ENCODE results near the gene SPACA9. TPM values are rescaled to one million over a fixed set of nuclear protein-coding genes. Genes with fewer than 3 reads are reported as not detected.

SPACA9 gene
- polyA plus RNA-seq, 3 donors, result 0.28 to 0.95 (median 0.57) TPM

GRCh38 chr9:132837501-132838286 is 41.0 kb upstream of the SPACA9 start:
- Histone ChIP-seq H3K36me3 (replicated peaks in 1 of 2; ENCODE audit: control insufficient read depth in 1 of 2, insufficient read depth in 2 of 2, low read length in 2 of 2) (no peaks in the 10 kb centered on the region), H4K20me1 (ENCODE audit: insufficient read depth, low read length) (no peaks in the 10 kb centered on the region), H3K4me1 (ENCODE audit: control insufficient read depth in 1 of 2, insufficient read depth in 2 of 2, low read length in 2 of 2) (no peaks in the 10 kb centered on the region), H3K27ac (ENCODE audit: low read depth in 1 of 2, low read length in 2 of 2) (no peak overlapping the region), H3K9ac (ENCODE audit: insufficient read depth, low read length, poor library complexity, severe bottlenecking) (no peak overlapping the region), H3K4me3 (replicated peaks in 1 of 3; ENCODE audit: low read depth in 2 of 3, low read length in 3 of 3) (no peak overlapping the region), H2AFZ (ENCODE audit: insufficient read depth, low read depth, low read length, poor library complexity, severe bottlenecking) (no peak overlapping the region), H3K9me3 (replicated peaks in 1 of 2; ENCODE audit: control insufficient read depth in 1 of 2, insufficient read depth in 1 of 2, low read length in 2 of 2) (no peaks in the 10 kb centered on the region), H3K4me2 (replicated peaks; ENCODE audit: extremely low read depth, low read length, poor library complexity, severe bottlenecking) (no peak overlapping the region), H3K79me2 (ENCODE audit: insufficient read depth, low read length) (no peaks in the 10 kb centered on the region), H3K27me3 (ENCODE audit: control insufficient read depth in 2 of 2, insufficient read depth in 2 of 2, low read length in 2 of 2) (no peaks in the 10 kb centered on the region)
- DNase-seq, result no peak
- Mint-ChIP-seq H3K4me3 (no peak overlapping the region), H3K27me3 (ENCODE audit: low read depth in 3 of 3) (peaks cover 0 to 5% (median 0%) of the 10 kb centered on the region in 3 donors), H3K36me3 (no peaks in the 10 kb centered on the region), H3K9me3 (peaks cover 0 to 2% (median 0%) of the 10 kb centered on the region in 7 donors), H3K4me1 (no peaks in the 10 kb centered on the region), H3K27ac (no peak overlapping the region)
- intact Hi-C loops (cut with micrococcal nuclease), result no loop called here
- 92% methylated on average over 13 of the region's 16 CpGs for WGBS (ENCODE audit: insufficient coverage)
- TF ChIP-seq, protein P1, sequence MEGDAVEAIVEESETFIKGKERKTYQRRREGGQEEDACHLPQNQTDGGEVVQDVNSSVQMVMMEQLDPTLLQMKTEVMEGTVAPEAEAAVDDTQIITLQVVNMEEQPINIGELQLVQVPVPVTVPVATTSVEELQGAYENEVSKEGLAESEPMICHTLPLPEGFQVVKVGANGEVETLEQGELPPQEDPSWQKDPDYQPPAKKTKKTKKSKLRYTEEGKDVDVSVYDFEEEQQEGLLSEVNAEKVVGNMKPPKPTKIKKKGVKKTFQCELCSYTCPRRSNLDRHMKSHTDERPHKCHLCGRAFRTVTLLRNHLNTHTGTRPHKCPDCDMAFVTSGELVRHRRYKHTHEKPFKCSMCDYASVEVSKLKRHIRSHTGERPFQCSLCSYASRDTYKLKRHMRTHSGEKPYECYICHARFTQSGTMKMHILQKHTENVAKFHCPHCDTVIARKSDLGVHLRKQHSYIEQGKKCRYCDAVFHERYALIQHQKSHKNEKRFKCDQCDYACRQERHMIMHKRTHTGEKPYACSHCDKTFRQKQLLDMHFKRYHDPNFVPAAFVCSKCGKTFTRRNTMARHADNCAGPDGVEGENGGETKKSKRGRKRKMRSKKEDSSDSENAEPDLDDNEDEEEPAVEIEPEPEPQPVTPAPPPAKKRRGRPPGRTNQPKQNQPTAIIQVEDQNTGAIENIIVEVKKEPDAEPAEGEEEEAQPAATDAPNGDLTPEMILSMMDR (IDR thresholded peaks at IDR 0.05), result no peak

DNA sequence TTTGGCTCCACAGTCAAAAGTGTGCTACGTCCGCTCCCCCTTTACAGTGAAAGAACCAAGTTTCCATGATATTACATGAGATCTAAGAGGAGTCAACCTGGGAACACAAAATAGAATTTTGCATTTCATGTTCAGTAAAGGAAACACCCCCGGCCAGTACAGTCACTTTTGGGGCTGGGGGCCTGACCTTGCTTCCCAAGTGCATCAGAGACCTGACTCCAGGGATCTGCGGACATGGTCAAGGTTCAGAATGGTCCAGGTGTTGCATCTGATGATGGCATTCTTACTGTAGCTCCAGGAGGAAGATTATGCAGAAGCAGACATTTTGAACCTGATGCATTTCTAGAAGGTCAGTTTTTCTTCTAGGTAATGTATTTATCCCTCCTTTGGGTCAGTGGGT is 40.4 kb upstream of the SPACA9 start:
- no peaks in the 10 kb centered on the region for H3K79me2 ChIP-seq (ENCODE audit: insufficient read depth, low read length)
- WGBS (ENCODE audit: insufficient coverage), result 87% methylated on average over 2 of the region's 4 CpGs
- no peaks in the 10 kb centered on the region for H3K27me3 ChIP-seq (ENCODE audit: control insufficient read depth in 2 of 2, insufficient read depth in 2 of 2, low read length in 2 of 2)
- intact Hi-C loops (cut with micrococcal nuclease), result no loop called here
- Mint-ChIP-seq H3K4me3 (no peak overlapping the region), H3K27me3 (ENCODE audit: low read depth in 3 of 3) (peaks cover 0 to 5% (median 0%) of the 10 kb centered on the region in 3 donors), H3K27ac (no peak overlapping the region), H3K9me3 (peaks cover 0 to 2% (median 0%) of the 10 kb centered on the region in 7 donors), H3K36me3 (no peaks in the 10 kb centered on the region), H3K4me1 (no peaks in the 10 kb centered on the region)
- no peaks in the 10 kb centered on the region for H4K20me1 ChIP-seq (ENCODE audit: insufficient read depth, low read length)
- H3K4me1 ChIP-seq (ENCODE audit: control insufficient read depth in 1 of 2, insufficient read depth in 2 of 2, low read length in 2 of 2), result no peaks in the 10 kb centered on the region
- no peak overlapping the region for H3K4me2 ChIP-seq (replicated peaks; ENCODE audit: extremely low read depth, low read length, poor library complexity, severe bottlenecking)
- no peak overlapping the region for H2AFZ ChIP-seq (ENCODE audit: insufficient read depth, low read depth, low read length, poor library complexity, severe bottlenecking)
- no peak overlapping the region for H3K9ac ChIP-seq (ENCODE audit: insufficient read depth, low read length, poor library complexity, severe bottlenecking)
- DNase-seq, result no peak
- no peak overlapping the region for H3K4me3 ChIP-seq (replicated peaks in 1 of 3; ENCODE audit: low read depth in 2 of 3, low read length in 3 of 3)
- no peaks in the 10 kb centered on the region for H3K36me3 ChIP-seq (replicated peaks in 1 of 2; ENCODE audit: control insufficient read depth in 1 of 2, insufficient read depth in 2 of 2, low read length in 2 of 2)
- H3K9me3 ChIP-seq (replicated peaks in 1 of 2; ENCODE audit: control insufficient read depth in 1 of 2, insufficient read depth in 1 of 2, low read length in 2 of 2), result no peaks in the 10 kb centered on the region
- TF ChIP-seq, protein P1 (IDR thresholded peaks at IDR 0.05), result no peak
- no peak overlapping the region for H3K27ac ChIP-seq (ENCODE audit: low read depth in 1 of 2, low read length in 2 of 2)
